Breast epithelium (tissue), 3 donors: ENCODE results near the gene ADARB2.

Experiments used
- CTCF ChIP-seq, 3 donors: fragments of 450-650 bp; IDR thresholded peaks; one replicate each; pipeline ENCODE4 v1.5.1; 2016 to 2017; ENCODE audit warnings: antibody characterized with exemption in 3 of 3, mild to moderate bottlenecking in 3 of 3, moderate library complexity in 3 of 3
- POLR2A ChIP-seq: fragments of 450-650 bp; IDR thresholded peaks from one replicate; pipeline ENCODE4 v1.6.1; 2016; ENCODE audit warnings: antibody characterized with exemption, mild to moderate bottlenecking, moderate library complexity

GRCh38 chr10:1420661-1421362, 316.5 kb downstream of the ADARB2 start:
- TF ChIP-seq POLR2A (no peak), CTCF (IDR thresholded peaks at IDR 0.05) (peak in 2 of 3 donors; percentile 45 to 61)
